ENCODE results near the gene MEGF8. TPM values are rescaled to one million over a fixed set of nuclear protein-coding genes. Genes with fewer than 3 reads are reported as not detected.

The MEGF8 gene
- total RNA-seq, 2 experiments from 2014 or later, result 5.2 to 5.3 TPM

- Mint-ChIP-seq H3K9me3 (ENCODE audit: low read depth) (no peaks in the 10 kb centered on the region), H3K4me1 (no peaks in the 10 kb centered on the region), H3K4me3 (no peak overlapping the region), H3K27me3 (no peaks in the 10 kb centered on the region), H3K27ac (no peak overlapping the region), H3K36me3 (ENCODE audit: low read depth) (peaks cover under 1% of the 10 kb centered on the region)
- CTCF ChIA-PET, result no interaction called here
- POLR2A ChIA-PET, result no interaction called here
- DNase-seq (peak; percentile 19), ATAC-seq (peak; percentile 12)
- intact Hi-C loops (cut with DNase I, micrococcal nuclease), result no loop called here
These were observed 27.1 kb downstream of the MEGF8 start for GRCh38 chr19:42352301-42353259.

- Mint-ChIP-seq H3K9me3 (ENCODE audit: low read depth) (no peaks in the 10 kb centered on the region), H3K4me1 (no peaks in the 10 kb centered on the region), H3K4me3 (no peak overlapping the region), H3K36me3 (ENCODE audit: low read depth) (peaks cover 3% of the 10 kb centered on the region), H3K27me3 (no peaks in the 10 kb centered on the region), H3K27ac (no peak overlapping the region)
- ChIA-PET POLR2A (no interaction called here), CTCF (interaction anchor here (1.0 kb wide), 1 partner anchor 9 kb away, joined by 3 read pairs; no protein-coding TSS in a partner anchor)
- no peak for DNase-seq
- intact Hi-C loops (cut with DNase I, micrococcal nuclease), result no loop called here
- no peak for ATAC-seq
These were observed 28.0 kb downstream of the MEGF8 start for GRCh38 chr19:42353341-42354015.

- H3K27ac Mint-ChIP-seq, result no peak overlapping the region
- H3K4me1 Mint-ChIP-seq, result no peaks in the 10 kb centered on the region
- no peak overlapping the region for H3K4me3 Mint-ChIP-seq
- H3K9me3 Mint-ChIP-seq (ENCODE audit: low read depth), result no peaks in the 10 kb centered on the region
- POLR2A ChIA-PET, result no interaction called here
- CTCF ChIA-PET, result no interaction called here
- intact Hi-C loops (cut with DNase I, micrococcal nuclease), result no loop called here
- H3K27me3 Mint-ChIP-seq, result no peaks in the 10 kb centered on the region
- DNase-seq, result no peak
- H3K36me3 Mint-ChIP-seq (ENCODE audit: low read depth), result peaks cover 3% of the 10 kb centered on the region
- ATAC-seq, result no peak
These were observed 30.5 kb downstream of the MEGF8 start for GRCh38 chr19:42355896-42356295.

GRCh38 chr19:42356686-42357085, 31.3 kb downstream of the MEGF8 start:
- intact Hi-C loops (cut with DNase I, micrococcal nuclease), result no loop called here
- ATAC-seq (no peak), DNase-seq (no peak)
- Mint-ChIP-seq H3K27ac (no peak overlapping the region), H3K36me3 (ENCODE audit: low read depth) (peaks cover 3% of the 10 kb centered on the region), H3K9me3 (ENCODE audit: low read depth) (no peaks in the 10 kb centered on the region), H3K4me1 (no peaks in the 10 kb centered on the region), H3K27me3 (no peaks in the 10 kb centered on the region), H3K4me3 (no peak overlapping the region)
- ChIA-PET CTCF (no interaction called here), POLR2A (interaction anchor here (0.6 kb wide), 1 partner anchor 1120 kb away, joined by 5 read pairs; no protein-coding TSS in a partner anchor)

- ChIA-PET CTCF (no interaction called here), POLR2A (no interaction called here)
- H3K4me3 Mint-ChIP-seq, result no peak overlapping the region
- no peak overlapping the region for H3K27ac Mint-ChIP-seq
- ATAC-seq, result no peak
- no peaks in the 10 kb centered on the region for H3K27me3 Mint-ChIP-seq
- no peaks in the 10 kb centered on the region for H3K4me1 Mint-ChIP-seq
- no peak for DNase-seq
- intact Hi-C loops (cut with DNase I, micrococcal nuclease), result no loop called here
- H3K9me3 Mint-ChIP-seq (ENCODE audit: low read depth), result no peaks in the 10 kb centered on the region
- H3K36me3 Mint-ChIP-seq (ENCODE audit: low read depth), result peaks cover 3% of the 10 kb centered on the region
These were observed 31.9 kb downstream of the MEGF8 start for GRCh38 chr19:42357290-42357689.

GRCh38 chr19:42360787-42361544, 35.5 kb downstream of the MEGF8 start:
- H3K4me3 Mint-ChIP-seq, result no peak overlapping the region
- H3K36me3 Mint-ChIP-seq (ENCODE audit: low read depth), result peaks cover 14% of the 10 kb centered on the region
- intact Hi-C loops (cut with DNase I, micrococcal nuclease), result no loop called here
- no peaks in the 10 kb centered on the region for H3K27me3 Mint-ChIP-seq
- ChIA-PET POLR2A (no interaction called here), CTCF (interaction anchor here (0.5 kb wide), 2 partner anchors 81 to 175 kb away, joined by 3 read pairs; no protein-coding TSS in a partner anchor)
- no peak overlapping the region for H3K27ac Mint-ChIP-seq
- no peak for DNase-seq
- no peak for ATAC-seq
- no peaks in the 10 kb centered on the region for H3K4me1 Mint-ChIP-seq
- no peaks in the 10 kb centered on the region for H3K9me3 Mint-ChIP-seq (ENCODE audit: low read depth)

GRCh38 chr19:42361545-42361910, 36.1 kb downstream of the MEGF8 start:
- ChIA-PET POLR2A (no interaction called here), CTCF (interaction anchor here (0.5 kb wide), 1 partner anchor 81 kb away, joined by 3 read pairs; no protein-coding TSS in a partner anchor)
- H3K9me3 Mint-ChIP-seq (ENCODE audit: low read depth), result no peaks in the 10 kb centered on the region
- peaks cover 14% of the 10 kb centered on the region for H3K36me3 Mint-ChIP-seq (ENCODE audit: low read depth)
- no peaks in the 10 kb centered on the region for H3K27me3 Mint-ChIP-seq
- no peak overlapping the region for H3K27ac Mint-ChIP-seq
- H3K4me1 Mint-ChIP-seq, result no peaks in the 10 kb centered on the region
- H3K4me3 Mint-ChIP-seq, result no peak overlapping the region
- no peak for ATAC-seq
- no peak for DNase-seq
- intact Hi-C loops (cut with DNase I, micrococcal nuclease), result no loop called here

- H3K4me1 Mint-ChIP-seq, result no peaks in the 10 kb centered on the region
- H3K27ac Mint-ChIP-seq, result no peak overlapping the region
- intact Hi-C loops (cut with DNase I, micrococcal nuclease), result no loop called here
- ATAC-seq, result no peak
- no peaks in the 10 kb centered on the region for H3K9me3 Mint-ChIP-seq (ENCODE audit: low read depth)
- no peak for DNase-seq
- H3K36me3 Mint-ChIP-seq (ENCODE audit: low read depth), result peaks cover 14% of the 10 kb centered on the region
- POLR2A ChIA-PET, result no interaction called here
- CTCF ChIA-PET, result no interaction called here
- no peaks in the 10 kb centered on the region for H3K27me3 Mint-ChIP-seq
- H3K4me3 Mint-ChIP-seq, result no peak overlapping the region
These were observed 36.9 kb downstream of the MEGF8 start for GRCh38 chr19:42362342-42362741.

GRCh38 chr19:42362891-42363440, 37.5 kb downstream of the MEGF8 start:
- intact Hi-C loops (cut with DNase I, micrococcal nuclease), result no loop called here
- ChIA-PET CTCF (interaction anchor here (1.1 kb wide), 1 partner anchor 247 kb away, joined by 4 read pairs; no protein-coding TSS in a partner anchor), POLR2A (no interaction called here)
- no peak for DNase-seq
- Mint-ChIP-seq H3K4me1 (no peaks in the 10 kb centered on the region), H3K27me3 (no peaks in the 10 kb centered on the region), H3K36me3 (ENCODE audit: low read depth) (peaks cover 11% of the 10 kb centered on the region), H3K27ac (no peak overlapping the region), H3K9me3 (ENCODE audit: low read depth) (no peaks in the 10 kb centered on the region), H3K4me3 (no peak overlapping the region)
- no peak for ATAC-seq

GRCh38 chr19:42363614-42364346, 38.3 kb downstream of the MEGF8 start:
- peaks cover 11% of the 10 kb centered on the region for H3K36me3 Mint-ChIP-seq (ENCODE audit: low read depth)
- no peak for ATAC-seq
- H3K4me3 Mint-ChIP-seq, result no peak overlapping the region
- CTCF ChIA-PET, result interaction anchor here (1.1 kb wide), 1 partner anchor 248 kb away, joined by 4 read pairs; no protein-coding TSS in a partner anchor
- no peaks in the 10 kb centered on the region for H3K9me3 Mint-ChIP-seq (ENCODE audit: low read depth)
- intact Hi-C loops (cut with DNase I, micrococcal nuclease), result no loop called here
- H3K27me3 Mint-ChIP-seq, result no peaks in the 10 kb centered on the region
- POLR2A ChIA-PET, result no interaction called here
- no peak for DNase-seq
- no peak overlapping the region for H3K27ac Mint-ChIP-seq
- no peaks in the 10 kb centered on the region for H3K4me1 Mint-ChIP-seq

- CTCF ChIA-PET, result no interaction called here
- no peaks in the 10 kb centered on the region for H3K4me1 Mint-ChIP-seq
These were observed 41.2 kb downstream of the MEGF8 start for GRCh38 chr19:42366673-42367072.

More at GRCh38 chr19:42366673-42367072, 41.2 kb downstream of the MEGF8 start:
- no peaks in the 10 kb centered on the region for H3K9me3 Mint-ChIP-seq (ENCODE audit: low read depth)
- DNase-seq (no peak), ATAC-seq (no peak)
- H3K27me3 Mint-ChIP-seq, result no peaks in the 10 kb centered on the region
- intact Hi-C loops (cut with DNase I, micrococcal nuclease), result no loop called here
- H3K36me3 Mint-ChIP-seq (ENCODE audit: low read depth), result peaks cover 11% of the 10 kb centered on the region
- no peak overlapping the region for H3K4me3 Mint-ChIP-seq
- no peak overlapping the region for H3K27ac Mint-ChIP-seq
- POLR2A ChIA-PET, result no interaction called here

Measured in activated CD4-positive, alpha-beta T cell treated with anti-CD3 and anti-CD28 coated beads for 36 hours (primary cell).